ENCODE data around the gene DCTN5.
"Not testable (repeated sequence)": the region's sequence is repeated elsewhere in the genome, so short reads cannot be mapped to it uniquely, and the experiment has no call there.

The DCTN5 gene

GRCh38 chr16:23611936-23612335 is 29.3 kb upstream of the DCTN5 start:
- Histone ChIP-seq H3K9me3 (ENCODE audit: control insufficient read depth in 5 of 5, low read length in 5 of 5) (no peaks in the 10 kb centered on the region), H3K4me1 (ENCODE audit: control insufficient read depth in 5 of 5, insufficient read depth in 5 of 5, low read length in 5 of 5) (no peaks in the 10 kb centered on the region), H3K27me3 (ENCODE audit: control insufficient read depth in 5 of 5, insufficient read depth in 4 of 5, low read length in 5 of 5) (no peaks in the 10 kb centered on the region), H3K36me3 (ENCODE audit: control insufficient read depth in 5 of 5, insufficient read depth in 5 of 5, low read length in 5 of 5) (peaks cover 18 to 51% (median 22%) of the 10 kb centered on the region in 5 donors), H3K9ac (ENCODE audit: low read length in 5 of 5) (no peak overlapping the region), H3K27ac (ENCODE audit: low read depth, low read length) (no peak overlapping the region), H3K4me3 (ENCODE audit: low read depth in 1 of 5, low read length in 5 of 5) (no peak overlapping the region)

GRCh38 chr16:23615805-23616204 is 25.5 kb upstream of the DCTN5 start:
- H3K27me3 ChIP-seq (ENCODE audit: control insufficient read depth in 5 of 5, insufficient read depth in 4 of 5, low read length in 5 of 5): no peaks in the 10 kb centered on the region
- no peak overlapping the region for H3K27ac ChIP-seq (ENCODE audit: low read depth, low read length)
- H3K9ac ChIP-seq (ENCODE audit: low read length in 5 of 5): no peak overlapping the region
- H3K4me3 ChIP-seq (ENCODE audit: low read depth in 1 of 5, low read length in 5 of 5): no peak overlapping the region
- peaks cover 27 to 61% (median 33%) of the 10 kb centered on the region in 5 donors for H3K36me3 ChIP-seq (ENCODE audit: control insufficient read depth in 5 of 5, insufficient read depth in 5 of 5, low read length in 5 of 5)
- no peaks in the 10 kb centered on the region for H3K4me1 ChIP-seq (ENCODE audit: control insufficient read depth in 5 of 5, insufficient read depth in 5 of 5, low read length in 5 of 5)
- H3K9me3 ChIP-seq (ENCODE audit: control insufficient read depth in 5 of 5, low read length in 5 of 5): no peaks in the 10 kb centered on the region

- H3K4me1 ChIP-seq (ENCODE audit: control insufficient read depth in 5 of 5, insufficient read depth in 5 of 5, low read length in 5 of 5): no peaks in the 10 kb centered on the region
- no peaks in the 10 kb centered on the region for H3K9me3 ChIP-seq (ENCODE audit: control insufficient read depth in 5 of 5, low read length in 5 of 5)
- no peak overlapping the region for H3K4me3 ChIP-seq (ENCODE audit: low read depth in 1 of 5, low read length in 5 of 5)
- H3K36me3 ChIP-seq (ENCODE audit: control insufficient read depth in 5 of 5, insufficient read depth in 5 of 5, low read length in 5 of 5): peaks cover 37 to 82% (median 66%) of the 10 kb centered on the region in 5 donors
- H3K27ac ChIP-seq (ENCODE audit: low read depth, low read length): no peak overlapping the region
- H3K9ac ChIP-seq (ENCODE audit: low read length in 5 of 5): no peak overlapping the region
- no peaks in the 10 kb centered on the region for H3K27me3 ChIP-seq (ENCODE audit: control insufficient read depth in 5 of 5, insufficient read depth in 4 of 5, low read length in 5 of 5)
Measured at GRCh38 chr16:23624092-23624491, 17.2 kb upstream of the DCTN5 start.

GRCh38 chr16:23629516-23629915 is 11.8 kb upstream of the DCTN5 start:
- Histone ChIP-seq H3K9ac (ENCODE audit: low read length in 5 of 5) (no peak overlapping the region), H3K9me3 (ENCODE audit: control insufficient read depth in 5 of 5, low read length in 5 of 5) (no peaks in the 10 kb centered on the region), H3K36me3 (ENCODE audit: control insufficient read depth in 5 of 5, insufficient read depth in 5 of 5, low read length in 5 of 5) (peaks cover 22 to 69% (median 40%) of the 10 kb centered on the region in 5 donors)

GRCh38 chr16:23631874-23632273 is 9.4 kb upstream of the DCTN5 start:
- not testable (repeated sequence) for H3K9ac ChIP-seq (ENCODE audit: low read length in 5 of 5); H3K4me1 ChIP-seq (ENCODE audit: control insufficient read depth in 5 of 5, insufficient read depth in 5 of 5, low read length in 5 of 5); H3K27ac ChIP-seq (ENCODE audit: low read depth, low read length); H3K9me3 ChIP-seq (ENCODE audit: control insufficient read depth in 5 of 5, low read length in 5 of 5); H3K27me3 ChIP-seq (ENCODE audit: control insufficient read depth in 5 of 5, insufficient read depth in 4 of 5, low read length in 5 of 5); H3K4me3 ChIP-seq (ENCODE audit: low read depth in 1 of 5, low read length in 5 of 5)
- peaks cover 32 to 65% (median 42%) of the 10 kb centered on the region in 5 donors for H3K36me3 ChIP-seq (ENCODE audit: control insufficient read depth in 5 of 5, insufficient read depth in 5 of 5, low read length in 5 of 5)

More at GRCh38 chr16:23629516-23629915, 11.8 kb upstream of the DCTN5 start:
- H3K4me3 ChIP-seq (ENCODE audit: low read depth in 1 of 5, low read length in 5 of 5): no peak overlapping the region
- H3K4me1 ChIP-seq (ENCODE audit: control insufficient read depth in 5 of 5, insufficient read depth in 5 of 5, low read length in 5 of 5): no peaks in the 10 kb centered on the region
- H3K27me3 ChIP-seq (ENCODE audit: control insufficient read depth in 5 of 5, insufficient read depth in 4 of 5, low read length in 5 of 5): no peaks in the 10 kb centered on the region
- no peak overlapping the region for H3K27ac ChIP-seq (ENCODE audit: low read depth, low read length)

GRCh38 chr16:23634461-23635036 is 6.7 kb upstream of the DCTN5 start:
- H3K27ac ChIP-seq (ENCODE audit: low read depth, low read length): no peak overlapping the region
- H3K4me1 ChIP-seq (ENCODE audit: control insufficient read depth in 5 of 5, insufficient read depth in 5 of 5, low read length in 5 of 5): peaks cover 0 to under 1% (median 0%) of the 10 kb centered on the region in 5 donors
- H3K36me3 ChIP-seq (ENCODE audit: control insufficient read depth in 5 of 5, insufficient read depth in 5 of 5, low read length in 5 of 5): peaks cover 24 to 54% (median 32%) of the 10 kb centered on the region in 5 donors
- no peaks in the 10 kb centered on the region for H3K27me3 ChIP-seq (ENCODE audit: control insufficient read depth in 5 of 5, insufficient read depth in 4 of 5, low read length in 5 of 5)
- H3K4me3 ChIP-seq (ENCODE audit: low read depth in 1 of 5, low read length in 5 of 5): no peak overlapping the region
- no peaks in the 10 kb centered on the region for H3K9me3 ChIP-seq (ENCODE audit: control insufficient read depth in 5 of 5, low read length in 5 of 5)
- no peak overlapping the region for H3K9ac ChIP-seq (ENCODE audit: low read length in 5 of 5)

GRCh38 chr16:23635958-23636357 is 5.3 kb upstream of the DCTN5 start:
- Histone ChIP-seq H3K4me1 (ENCODE audit: control insufficient read depth in 5 of 5, insufficient read depth in 5 of 5, low read length in 5 of 5) (peaks cover 0 to 15% (median 12%) of the 10 kb centered on the region in 5 donors), H3K27me3 (ENCODE audit: control insufficient read depth in 5 of 5, insufficient read depth in 4 of 5, low read length in 5 of 5) (no peaks in the 10 kb centered on the region), H3K9ac (ENCODE audit: low read length in 5 of 5) (no peak overlapping the region), H3K36me3 (ENCODE audit: control insufficient read depth in 5 of 5, insufficient read depth in 5 of 5, low read length in 5 of 5) (peaks cover 16 to 46% (median 24%) of the 10 kb centered on the region in 5 donors), H3K27ac (ENCODE audit: low read depth, low read length) (no peak overlapping the region), H3K9me3 (ENCODE audit: control insufficient read depth in 5 of 5, low read length in 5 of 5) (no peaks in the 10 kb centered on the region), H3K4me3 (ENCODE audit: low read depth in 1 of 5, low read length in 5 of 5) (no peak overlapping the region)

GRCh38 chr16:23640615-23640930 is 693 bp upstream of the DCTN5 start:
- H3K27ac ChIP-seq (ENCODE audit: low read depth, low read length): peak overlapping the region; percentile 87

GRCh38 chr16:23642246-23642774 is 1.0 kb downstream of the DCTN5 start:
- H3K27me3 ChIP-seq (ENCODE audit: control insufficient read depth in 5 of 5, insufficient read depth in 4 of 5, low read length in 5 of 5): no peaks in the 10 kb centered on the region
- H3K4me3 ChIP-seq (ENCODE audit: low read depth in 1 of 5, low read length in 5 of 5): peak overlapping the region; percentile 65 to 99 (median 92)
- H3K36me3 ChIP-seq (ENCODE audit: control insufficient read depth in 5 of 5, insufficient read depth in 5 of 5, low read length in 5 of 5): peaks cover 10 to 28% (median 12%) of the 10 kb centered on the region in 5 donors
- H3K9me3 ChIP-seq (ENCODE audit: control insufficient read depth in 5 of 5, low read length in 5 of 5): no peaks in the 10 kb centered on the region
- H3K27ac ChIP-seq (ENCODE audit: low read depth, low read length): no peak overlapping the region
- H3K9ac ChIP-seq (ENCODE audit: low read length in 5 of 5): peak overlapping the region in 4 of 5 donors; percentile 51 to 97 (median 90)
- peaks cover 0 to 29% (median 23%) of the 10 kb centered on the region in 5 donors for H3K4me1 ChIP-seq (ENCODE audit: control insufficient read depth in 5 of 5, insufficient read depth in 5 of 5, low read length in 5 of 5)

More at GRCh38 chr16:23640615-23640930, 693 bp upstream of the DCTN5 start:
- no peaks in the 10 kb centered on the region for H3K27me3 ChIP-seq (ENCODE audit: control insufficient read depth in 5 of 5, insufficient read depth in 4 of 5, low read length in 5 of 5)
- peak overlapping the region; percentile 79 to 99 (median 97) for H3K4me3 ChIP-seq (ENCODE audit: low read depth in 1 of 5, low read length in 5 of 5)
- H3K36me3 ChIP-seq (ENCODE audit: control insufficient read depth in 5 of 5, insufficient read depth in 5 of 5, low read length in 5 of 5): peaks cover 10 to 24% (median 15%) of the 10 kb centered on the region in 5 donors
- no peaks in the 10 kb centered on the region for H3K9me3 ChIP-seq (ENCODE audit: control insufficient read depth in 5 of 5, low read length in 5 of 5)
- peak overlapping the region; percentile 87 to 97 (median 93) for H3K9ac ChIP-seq (ENCODE audit: low read length in 5 of 5)
- H3K4me1 ChIP-seq (ENCODE audit: control insufficient read depth in 5 of 5, insufficient read depth in 5 of 5, low read length in 5 of 5): peaks cover 0 to 29% (median 23%) of the 10 kb centered on the region in 5 donors

GRCh38 chr16:23650674-23651416 is 9.6 kb downstream of the DCTN5 start:
- Histone ChIP-seq H3K9ac (ENCODE audit: low read length in 5 of 5) (no peak overlapping the region), H3K9me3 (ENCODE audit: control insufficient read depth in 5 of 5, low read length in 5 of 5) (no peaks in the 10 kb centered on the region), H3K4me1 (ENCODE audit: control insufficient read depth in 5 of 5, insufficient read depth in 5 of 5, low read length in 5 of 5) (no peaks in the 10 kb centered on the region), H3K27ac (ENCODE audit: low read depth, low read length) (no peak overlapping the region), H3K27me3 (ENCODE audit: control insufficient read depth in 5 of 5, insufficient read depth in 4 of 5, low read length in 5 of 5) (no peaks in the 10 kb centered on the region), H3K36me3 (ENCODE audit: control insufficient read depth in 5 of 5, insufficient read depth in 5 of 5, low read length in 5 of 5) (peaks cover 11 to 30% (median 16%) of the 10 kb centered on the region in 5 donors), H3K4me3 (ENCODE audit: low read depth in 1 of 5, low read length in 5 of 5) (no peak overlapping the region)
